HG02970 (cell line): ENCODE data around the gene PPM1M.

Experiments
- ATAC-seq: cut with Tn5 transposase; IDR thresholded peaks from one replicate; pipeline ENCODE4 v1.9.1; 2021; ENCODE audit warnings: mild to moderate bottlenecking, moderate library complexity, moderate number of reproducible peaks; ENCODE audit not compliant: unreplicated experiment, low FRiP score

Gene PPM1M

GRCh38 chr3:52245322-52246263, at the start of gene PPM1M:
Gene PPM1M, plus strand, starts transcription at chr3:52245759. Its CDS starts 66 bp downstream, at chr3:52245825.
- ATAC-seq, result no peak

GRCh38 chr3:52195823-52196331, 49.7 kb upstream of the PPM1M start:
- no peak for ATAC-seq

- no peak for ATAC-seq
Measured at GRCh38 chr3:52196977-52197376, 48.6 kb upstream of the PPM1M start.

GRCh38 chr3:52197499-52197841, 48.1 kb upstream of the PPM1M start:
- ATAC-seq, result no peak

- ATAC-seq, result peak; percentile 75
Measured at GRCh38 chr3:52197842-52198625, 47.5 kb upstream of the PPM1M start, which contains the start of gene ALAS1. Gene ALAS1, plus strand, starts transcription at chr3:52198160. Its CDS starts 1,082 bp downstream, at chr3:52199242.

- no peak for ATAC-seq
Measured at GRCh38 chr3:52198643-52199608, 46.6 kb upstream of the PPM1M start.

GRCh38 chr3:52200981-52201679, 44.4 kb upstream of the PPM1M start:
- no peak for ATAC-seq

GRCh38 chr3:52202384-52203077, 43.0 kb upstream of the PPM1M start:
- no peak for ATAC-seq

GRCh38 chr3:52203701-52204100, 41.9 kb upstream of the PPM1M start:
- ATAC-seq, result no peak

- ATAC-seq, result no peak
Measured at GRCh38 chr3:52204337-52205073, 41.1 kb upstream of the PPM1M start.

- no peak for ATAC-seq
Measured at GRCh38 chr3:52205727-52206372, 39.7 kb upstream of the PPM1M start.

GRCh38 chr3:52208556-52208955, 37.0 kb upstream of the PPM1M start:
- ATAC-seq, result no peak

GRCh38 chr3:52210037-52210436, 35.5 kb upstream of the PPM1M start:
- no peak for ATAC-seq

- no peak for ATAC-seq
Measured at GRCh38 chr3:52210550-52211046, 35.0 kb upstream of the PPM1M start.

- no peak for ATAC-seq
Measured at GRCh38 chr3:52211268-52211891, 34.2 kb upstream of the PPM1M start.

- ATAC-seq, result no peak
Measured at GRCh38 chr3:52213005-52213404, 32.6 kb upstream of the PPM1M start.

GRCh38 chr3:52213901-52214300, 31.7 kb upstream of the PPM1M start:
- no peak for ATAC-seq
